GM21723 (cell line): ENCODE data around the gene TP63.

Experiments
- ATAC-seq: cut with Tn5 transposase; IDR thresholded peaks from one replicate; pipeline ENCODE4 v1.9.1; 2021; ENCODE audit warnings: mild to moderate bottlenecking, moderate library complexity; ENCODE audit not compliant: unreplicated experiment

Gene TP63

GRCh38 chr3:189772584-189772983 lies 141.4 kb downstream of the TP63 start:
- no peak for ATAC-seq

- no peak for ATAC-seq
These were observed 141.9 kb downstream of the TP63 start for GRCh38 chr3:189773056-189773455.

GRCh38 chr3:189776149-189776824 lies 145.1 kb downstream of the TP63 start:
- no peak for ATAC-seq

GRCh38 chr3:189778340-189778950 lies 147.3 kb downstream of the TP63 start:
- no peak for ATAC-seq

- ATAC-seq: no peak
These were observed 148.0 kb downstream of the TP63 start for GRCh38 chr3:189779166-189779565.

GRCh38 chr3:189780546-189781270 lies 149.5 kb downstream of the TP63 start:
- no peak for ATAC-seq

- ATAC-seq: no peak
These were observed 150.2 kb downstream of the TP63 start for GRCh38 chr3:189781415-189781814.

- no peak for ATAC-seq
These were observed 155.4 kb downstream of the TP63 start for GRCh38 chr3:189786479-189787064.

GRCh38 chr3:189787191-189787590 lies 156.0 kb downstream of the TP63 start:
- ATAC-seq: no peak

- ATAC-seq: no peak
These were observed 156.4 kb downstream of the TP63 start for GRCh38 chr3:189787632-189788031.

GRCh38 chr3:189789432-189789831 lies 158.2 kb downstream of the TP63 start:
- no peak for ATAC-seq

GRCh38 chr3:189790658-189791057 lies 159.5 kb downstream of the TP63 start:
- ATAC-seq: no peak

GRCh38 chr3:189792046-189792929 lies 161.1 kb downstream of the TP63 start:
- no peak for ATAC-seq

- ATAC-seq: no peak
These were observed 163.3 kb downstream of the TP63 start for GRCh38 chr3:189794518-189794917.

GRCh38 chr3:189797103-189797750 lies 166.0 kb downstream of the TP63 start:
- no peak for ATAC-seq

GRCh38 chr3:189799366-189799765 lies 168.2 kb downstream of the TP63 start:
- ATAC-seq: no peak

GRCh38 chr3:189800436-189800835 lies 169.2 kb downstream of the TP63 start:
- ATAC-seq: no peak

- no peak for ATAC-seq
These were observed 172.1 kb downstream of the TP63 start for GRCh38 chr3:189803254-189803653.

GRCh38 chr3:189805375-189806067 lies 174.3 kb downstream of the TP63 start:
- no peak for ATAC-seq
